HCT116 (cell line): ENCODE results near the gene CNGA3. TPM values are rescaled to one million over a fixed set of nuclear protein-coding genes. Genes with fewer than 3 reads are reported as not detected.

Source experiments
- ATAC-seq: fragments of 200-7000 bp; cut with Tn5 transposase; 2 replicates; pipeline ENCODE4 v1.9.1; 2020; ENCODE audit warnings: mild to moderate bottlenecking, moderate library complexity
- BruUV-seq: library from RNA; stranded (reverse); fragments of 400-500 nt; replicated peaks from 2 replicates; lab custom pipeline; 2021; lab: Mats Ljungman, UMichigan
- CTCF ChIA-PET: fragments of 300-600 bp; sonication (Branson Sonifier 250); formaldehyde crosslinking; loops from one replicate; lab custom pipeline; 2021; ENCODE audit warnings: antibody characterized with exemption; lab: Charles Lee
- POLR2A ChIA-PET: fragments of 300-600, 350-600 bp; sonication (Branson Sonifier 250); formaldehyde crosslinking; loops from one replicate; lab custom pipeline; 2021; ENCODE audit warnings: antibody characterized with exemption; lab: Charles Lee
- RAD21 ChIA-PET, 2 experiments: fragments of 300-600 bp; sonication (Branson Sonifier 250); formaldehyde crosslinking; loops; one replicate each; lab custom pipeline; 2023; ENCODE audit warnings: low total read pairs in 2 of 2; ENCODE audit not compliant: uncharacterized antibody in 2 of 2, unreplicated experiment in 2 of 2, low non-redundant PET in 1 of 2; lab: Charles Lee
- DNase-seq: peaks from one replicate; pipeline ENCODE4 v3.0.0-alpha.2; 2010; ENCODE audit warnings: low read depth, low spot score
- H2AFZ ChIP-seq: fragments of 200-600 bp; shearing (Covaris generic), sonication (generic); 2 replicates; pipeline ENCODE4 v1.6.1; 2017; ENCODE audit warnings: low read depth, mixed run types, mixed read lengths, antibody characterized with exemption, low read length; ENCODE audit not compliant: poor library complexity, severe bottlenecking
- H3K27ac ChIP-seq: 2 replicates; pipeline ENCODE4 v1.5.1; 2012; ENCODE audit warnings: low read depth, low read length
- H3K27me3 ChIP-seq: fragments of 200-600 bp; sonication (generic); 2 replicates; pipeline ENCODE4 v1.6.1; 2016; ENCODE audit warnings: mixed run types, low read length, mixed read lengths; ENCODE audit not compliant: insufficient read depth
- H3K36me3 ChIP-seq, 2 experiments: fragments of 200-500 bp in 1 of 2; fragments of 200-600 bp in 1 of 2; sonication (Bioruptor generic) in 1 of 2; sonication (generic) in 1 of 2; 2 replicates each; pipeline versions ENCODE4 v1.5.1 to v1.6.1; 2014 to 2016; ENCODE audit warnings: low read length in 2 of 2, inconsistent platforms in 1 of 2, mixed read lengths in 1 of 2, mixed run types in 1 of 2; ENCODE audit not compliant: insufficient read depth in 2 of 2, control insufficient read depth in 1 of 2
- H3K4me1 ChIP-seq, 2 experiments: fragments of 200-600 bp in 1 of 2; sonication (generic) in 1 of 2; 2 replicates each; pipeline versions ENCODE4 v1.5.1 to v1.6.1; 2012 to 2017; ENCODE audit warnings: low read length in 2 of 2, inconsistent platforms in 1 of 2, mild to moderate bottlenecking in 1 of 2, mixed read lengths in 1 of 2, mixed run types in 1 of 2, moderate library complexity in 1 of 2; ENCODE audit not compliant: insufficient read depth in 2 of 2, control insufficient read depth in 1 of 2
- H3K4me2 ChIP-seq: fragments of 200-600 bp; sonication (generic); 2 replicates; pipeline ENCODE4 v1.6.1; 2017; ENCODE audit warnings: mixed run types, low read length, mixed read lengths
- H3K4me3 ChIP-seq, 2 experiments: fragments of 200-600 bp in 1 of 2; sonication (generic) in 1 of 2; replicated peaks in 1 of 2; 2 replicates each; pipeline ENCODE4 v1.5.1; 2011 to 2016; ENCODE audit warnings: low read length in 2 of 2, control low read depth in 1 of 2, low read depth in 1 of 2, mild to moderate bottlenecking in 1 of 2, mixed read lengths in 1 of 2, mixed run types in 1 of 2
- H3K79me2 ChIP-seq: fragments of 200-600 bp; sonication (generic); 2 replicates; pipeline ENCODE4 v1.6.1; 2017; ENCODE audit warnings: mild to moderate bottlenecking, mixed run types, low read length, moderate library complexity, mixed read lengths; ENCODE audit not compliant: insufficient read depth
- H3K9ac ChIP-seq: fragments of 200-600 bp; sonication (generic); 2 replicates; pipeline ENCODE4 v1.6.1; 2016; ENCODE audit warnings: low read length, mixed read lengths
- H3K9me2 ChIP-seq: fragments of 200-600 bp; sonication (generic), shearing (Covaris generic); 2 replicates; pipeline ENCODE4 v1.6.1; 2017; ENCODE audit warnings: mixed run types, mild to moderate bottlenecking, moderate library complexity; ENCODE audit not compliant: insufficient read depth
- H3K9me3 ChIP-seq, 2 experiments: fragments of 200-500 bp in 1 of 2; fragments of 200-600 bp in 1 of 2; sonication (Bioruptor generic) in 1 of 2; sonication (generic) in 1 of 2; 2 replicates each; pipeline ENCODE4 v1.6.1; 2014 to 2017; ENCODE audit warnings: low read length in 2 of 2, mixed read lengths in 2 of 2, inconsistent platforms in 1 of 2, low read depth in 1 of 2, mild to moderate bottlenecking in 1 of 2, mixed run types in 1 of 2, moderate library complexity in 1 of 2; ENCODE audit not compliant: control insufficient read depth in 1 of 2, insufficient read depth in 1 of 2
- H4K20me1 ChIP-seq: fragments of 200-600 bp; sonication (generic), shearing (Covaris generic); 2 replicates; pipeline ENCODE4 v1.6.1; 2017; ENCODE audit warnings: mixed run types, mild to moderate bottlenecking, moderate library complexity; ENCODE audit not compliant: insufficient read depth
- CEBPB ChIP-seq: IDR thresholded peaks from 2 replicates; pipeline ENCODE4 v1.6.1; 2012; ENCODE audit warnings: low read depth
- ELF1 ChIP-seq: IDR thresholded peaks from 2 replicates; pipeline ENCODE4 v1.6.1; 2012; ENCODE audit warnings: low read depth, borderline replicate concordance
- EZH2phosphoT487 ChIP-seq: fragments of 200-600 bp; IDR thresholded peaks from 2 replicates; pipeline ENCODE4 v1.6.1; 2018; ENCODE audit warnings: antibody characterized with exemption, borderline replicate concordance
- FOSL1 ChIP-seq: IDR thresholded peaks from 2 replicates; pipeline ENCODE4 v1.6.1; 2012; ENCODE audit warnings: low read depth
- JUND ChIP-seq: IDR thresholded peaks from 2 replicates; pipeline ENCODE4 v1.6.1; 2012
- SIN3A ChIP-seq: IDR thresholded peaks from 2 replicates; pipeline ENCODE4 v1.6.1; 2012; ENCODE audit warnings: low read depth
- SRF ChIP-seq: IDR thresholded peaks from 2 replicates; pipeline ENCODE4 v1.6.1; 2012; ENCODE audit warnings: low read depth
- TCF7L2 ChIP-seq: IDR thresholded peaks from 2 replicates; pipeline ENCODE4 v1.7.0; 2011; ENCODE audit warnings: borderline replicate concordance, inconsistent platforms; ENCODE audit not compliant: insufficient read depth, insufficient read length; ENCODE audit errors: extremely low read depth
- ZFX ChIP-seq: fragments of 450-650 bp; IDR thresholded peaks from 2 replicates; pipeline ENCODE4 v1.6.1; 2017
- ZNF274 ChIP-seq: fragments of 200-500 bp; sonication (Bioruptor generic); IDR thresholded peaks from 2 replicates; pipeline ENCODE4 v1.6.1; 2014; ENCODE audit warnings: mild to moderate bottlenecking, low read depth, low read length, inconsistent platforms
- intact Hi-C: fragments of 100-400 bp; cut with micrococcal nuclease; formaldehyde crosslinking; loops from 2 replicates; pipeline ENCODE4 v1.10.0; 2022
- total RNA-seq: library from RNA; stranded (reverse); gene quantifications from one replicate; pipeline ENCODE4 v1.2.1, GENCODE V29; 2021; ENCODE audit not compliant: unreplicated experiment
- TF ChIP-seq, protein P1 (sequence below): IDR thresholded peaks from 2 replicates; pipeline ENCODE4 v1.6.1; 2012; ENCODE audit warnings: low read depth
- TF ChIP-seq, protein P2 (sequence below): IDR thresholded peaks from 2 replicates; pipeline ENCODE4 v1.6.1; 2012
- TF ChIP-seq, protein P3 (sequence below): IDR thresholded peaks from 2 replicates; pipeline ENCODE4 v1.6.1; 2011; ENCODE audit warnings: mild to moderate bottlenecking, low read length, moderate library complexity; ENCODE audit not compliant: insufficient replicate concordance; ENCODE audit errors: extremely low read depth
- TF ChIP-seq, protein P4 (sequence below), 3 experiments: fragments of 200-600 bp in 1 of 3; sonication (generic) in 1 of 3; IDR thresholded peaks in 2 of 3; conservative IDR thresholded peaks in 1 of 3; 2 replicates each; pipeline ENCODE4 v1.5.1; 2012 to 2017; ENCODE audit warnings: low read depth in 2 of 3, low read length in 2 of 3, antibody characterized with exemption in 1 of 3, borderline replicate concordance in 1 of 3, control low read depth in 1 of 3, mild to moderate bottlenecking in 1 of 3, mixed read lengths in 1 of 3, mixed run types in 1 of 3, moderate library complexity in 1 of 3; ENCODE audit not compliant: insufficient read depth in 1 of 3

CNGA3 gene
- total RNA-seq, 1 experiment from 2014 or later, result not detected

DNA sequence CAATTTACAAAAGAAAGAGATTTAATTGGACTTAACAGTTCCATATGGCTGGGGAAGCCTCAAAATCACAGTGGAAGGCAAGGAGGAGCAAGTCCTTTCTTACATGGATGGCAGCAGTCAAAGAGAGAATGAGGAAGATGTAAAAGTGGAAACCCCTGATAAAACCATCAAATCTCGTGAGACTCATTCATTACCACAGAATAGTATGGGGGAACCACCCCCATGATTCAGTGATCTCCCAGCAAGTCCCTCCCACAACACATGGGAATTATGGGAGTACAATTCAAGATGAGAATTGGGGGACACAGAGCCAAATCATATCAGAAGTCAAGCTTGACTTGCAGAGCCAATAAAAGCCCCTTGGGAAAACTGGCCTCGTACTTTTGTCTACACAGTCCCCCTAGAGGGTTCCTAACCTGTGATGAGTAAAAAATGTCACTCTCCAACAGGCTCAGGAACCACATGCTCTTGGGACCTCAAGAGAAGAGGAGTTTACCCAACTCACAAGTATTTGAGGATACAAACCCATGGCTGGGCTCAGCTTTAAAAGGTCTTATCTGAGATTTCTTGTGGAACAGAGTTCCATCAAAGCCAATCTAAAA lies 87.2 kb downstream of the CNGA3 start:
- H3K4me3 ChIP-seq, result no peak overlapping the region
- H3K9me2 ChIP-seq, result no peaks in the 10 kb centered on the region
- H2AFZ ChIP-seq, result no peak overlapping the region
- H4K20me1 ChIP-seq, result no peaks in the 10 kb centered on the region
- peaks cover 0 to 4% of the 10 kb centered on the region in 2 experiments; a peak in 1 of 4 replicates for H3K9me3 ChIP-seq
- H3K27ac ChIP-seq, result no peak overlapping the region
- H3K4me2 ChIP-seq, result no peak overlapping the region
- intact Hi-C loops, result no loop called here
- POLR2A ChIA-PET, result no interaction called here
- ATAC-seq (no peak), DNase-seq (no peak)
- no peaks in the 10 kb centered on the region for H3K36me3 ChIP-seq
- no peaks in the 10 kb centered on the region for H3K27me3 ChIP-seq
- RAD21 ChIA-PET, result no interaction called here
- H3K4me1 ChIP-seq, result peaks cover 0 to 4% of the 10 kb centered on the region in 2 experiments; a peak in 1 of 4 replicates
- no TSS peak for BruUV-seq
- no peaks in the 10 kb centered on the region for H3K79me2 ChIP-seq
- no peak for TF ChIP-seq TCF7L2
- no peak for TF ChIP-seq CEBPB
- TF ChIP-seq SRF, result no peak
- TF ChIP-seq, protein P1, sequence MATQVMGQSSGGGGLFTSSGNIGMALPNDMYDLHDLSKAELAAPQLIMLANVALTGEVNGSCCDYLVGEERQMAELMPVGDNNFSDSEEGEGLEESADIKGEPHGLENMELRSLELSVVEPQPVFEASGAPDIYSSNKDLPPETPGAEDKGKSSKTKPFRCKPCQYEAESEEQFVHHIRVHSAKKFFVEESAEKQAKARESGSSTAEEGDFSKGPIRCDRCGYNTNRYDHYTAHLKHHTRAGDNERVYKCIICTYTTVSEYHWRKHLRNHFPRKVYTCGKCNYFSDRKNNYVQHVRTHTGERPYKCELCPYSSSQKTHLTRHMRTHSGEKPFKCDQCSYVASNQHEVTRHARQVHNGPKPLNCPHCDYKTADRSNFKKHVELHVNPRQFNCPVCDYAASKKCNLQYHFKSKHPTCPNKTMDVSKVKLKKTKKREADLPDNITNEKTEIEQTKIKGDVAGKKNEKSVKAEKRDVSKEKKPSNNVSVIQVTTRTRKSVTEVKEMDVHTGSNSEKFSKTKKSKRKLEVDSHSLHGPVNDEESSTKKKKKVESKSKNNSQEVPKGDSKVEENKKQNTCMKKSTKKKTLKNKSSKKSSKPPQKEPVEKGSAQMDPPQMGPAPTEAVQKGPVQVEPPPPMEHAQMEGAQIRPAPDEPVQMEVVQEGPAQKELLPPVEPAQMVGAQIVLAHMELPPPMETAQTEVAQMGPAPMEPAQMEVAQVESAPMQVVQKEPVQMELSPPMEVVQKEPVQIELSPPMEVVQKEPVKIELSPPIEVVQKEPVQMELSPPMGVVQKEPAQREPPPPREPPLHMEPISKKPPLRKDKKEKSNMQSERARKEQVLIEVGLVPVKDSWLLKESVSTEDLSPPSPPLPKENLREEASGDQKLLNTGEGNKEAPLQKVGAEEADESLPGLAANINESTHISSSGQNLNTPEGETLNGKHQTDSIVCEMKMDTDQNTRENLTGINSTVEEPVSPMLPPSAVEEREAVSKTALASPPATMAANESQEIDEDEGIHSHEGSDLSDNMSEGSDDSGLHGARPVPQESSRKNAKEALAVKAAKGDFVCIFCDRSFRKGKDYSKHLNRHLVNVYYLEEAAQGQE, result no peak
- TF ChIP-seq, protein P2, sequence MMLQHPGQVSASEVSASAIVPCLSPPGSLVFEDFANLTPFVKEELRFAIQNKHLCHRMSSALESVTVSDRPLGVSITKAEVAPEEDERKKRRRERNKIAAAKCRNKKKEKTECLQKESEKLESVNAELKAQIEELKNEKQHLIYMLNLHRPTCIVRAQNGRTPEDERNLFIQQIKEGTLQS, result no peak
- no peak for TF ChIP-seq ELF1
- TF ChIP-seq FOSL1, result no peak
- TF ChIP-seq, protein P3, sequence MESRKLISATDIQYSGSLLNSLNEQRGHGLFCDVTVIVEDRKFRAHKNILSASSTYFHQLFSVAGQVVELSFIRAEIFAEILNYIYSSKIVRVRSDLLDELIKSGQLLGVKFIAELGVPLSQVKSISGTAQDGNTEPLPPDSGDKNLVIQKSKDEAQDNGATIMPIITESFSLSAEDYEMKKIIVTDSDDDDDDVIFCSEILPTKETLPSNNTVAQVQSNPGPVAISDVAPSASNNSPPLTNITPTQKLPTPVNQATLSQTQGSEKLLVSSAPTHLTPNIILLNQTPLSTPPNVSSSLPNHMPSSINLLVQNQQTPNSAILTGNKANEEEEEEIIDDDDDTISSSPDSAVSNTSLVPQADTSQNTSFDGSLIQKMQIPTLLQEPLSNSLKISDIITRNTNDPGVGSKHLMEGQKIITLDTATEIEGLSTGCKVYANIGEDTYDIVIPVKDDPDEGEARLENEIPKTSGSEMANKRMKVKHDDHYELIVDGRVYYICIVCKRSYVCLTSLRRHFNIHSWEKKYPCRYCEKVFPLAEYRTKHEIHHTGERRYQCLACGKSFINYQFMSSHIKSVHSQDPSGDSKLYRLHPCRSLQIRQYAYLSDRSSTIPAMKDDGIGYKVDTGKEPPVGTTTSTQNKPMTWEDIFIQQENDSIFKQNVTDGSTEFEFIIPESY, result no peak
- no peak for TF ChIP-seq SIN3A
- TF ChIP-seq EZH2phosphoT487, result no peak
- no peak for TF ChIP-seq JUND
- TF ChIP-seq, protein P4, sequence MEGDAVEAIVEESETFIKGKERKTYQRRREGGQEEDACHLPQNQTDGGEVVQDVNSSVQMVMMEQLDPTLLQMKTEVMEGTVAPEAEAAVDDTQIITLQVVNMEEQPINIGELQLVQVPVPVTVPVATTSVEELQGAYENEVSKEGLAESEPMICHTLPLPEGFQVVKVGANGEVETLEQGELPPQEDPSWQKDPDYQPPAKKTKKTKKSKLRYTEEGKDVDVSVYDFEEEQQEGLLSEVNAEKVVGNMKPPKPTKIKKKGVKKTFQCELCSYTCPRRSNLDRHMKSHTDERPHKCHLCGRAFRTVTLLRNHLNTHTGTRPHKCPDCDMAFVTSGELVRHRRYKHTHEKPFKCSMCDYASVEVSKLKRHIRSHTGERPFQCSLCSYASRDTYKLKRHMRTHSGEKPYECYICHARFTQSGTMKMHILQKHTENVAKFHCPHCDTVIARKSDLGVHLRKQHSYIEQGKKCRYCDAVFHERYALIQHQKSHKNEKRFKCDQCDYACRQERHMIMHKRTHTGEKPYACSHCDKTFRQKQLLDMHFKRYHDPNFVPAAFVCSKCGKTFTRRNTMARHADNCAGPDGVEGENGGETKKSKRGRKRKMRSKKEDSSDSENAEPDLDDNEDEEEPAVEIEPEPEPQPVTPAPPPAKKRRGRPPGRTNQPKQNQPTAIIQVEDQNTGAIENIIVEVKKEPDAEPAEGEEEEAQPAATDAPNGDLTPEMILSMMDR (IDR thresholded peaks at IDR 0.05 in 2 of 3, conservative IDR thresholded peaks at IDR 0.05 in 1 of 3; ENCODE audit: borderline replicate concordance in 1 of 3, insufficient read depth in 1 of 3, low read depth in 2 of 3, low read length in 2 of 3), result no peak
- no peak for TF ChIP-seq ZNF274
- no peak for TF ChIP-seq ZFX
- CTCF ChIA-PET, result no interaction called here
- H3K9ac ChIP-seq, result no peak overlapping the region
